Hematopoietic multipotent progenitor cell treated with erythropoietin and hydrocortisone succinate and interleukin-3 and kit ligand, for 4 days (in vitro differentiated cells): ENCODE data around the gene TTI1.
A peak's percentile ranks its signal among the peaks of the same experiment; 100 is the strongest.
"Not testable (repeated sequence)": the region's sequence is repeated elsewhere in the genome, so short reads cannot be mapped to it uniquely, and the experiment has no call there.

Source experiments
- DNase-seq: peaks from one replicate; pipeline ENCODE4 v3.0.0-alpha.2; 2015

TTI1 gene

GRCh38 chr20:37986873-37987601, 46.2 kb downstream of the TTI1 start:
- DNase-seq, result no peak

DNA sequence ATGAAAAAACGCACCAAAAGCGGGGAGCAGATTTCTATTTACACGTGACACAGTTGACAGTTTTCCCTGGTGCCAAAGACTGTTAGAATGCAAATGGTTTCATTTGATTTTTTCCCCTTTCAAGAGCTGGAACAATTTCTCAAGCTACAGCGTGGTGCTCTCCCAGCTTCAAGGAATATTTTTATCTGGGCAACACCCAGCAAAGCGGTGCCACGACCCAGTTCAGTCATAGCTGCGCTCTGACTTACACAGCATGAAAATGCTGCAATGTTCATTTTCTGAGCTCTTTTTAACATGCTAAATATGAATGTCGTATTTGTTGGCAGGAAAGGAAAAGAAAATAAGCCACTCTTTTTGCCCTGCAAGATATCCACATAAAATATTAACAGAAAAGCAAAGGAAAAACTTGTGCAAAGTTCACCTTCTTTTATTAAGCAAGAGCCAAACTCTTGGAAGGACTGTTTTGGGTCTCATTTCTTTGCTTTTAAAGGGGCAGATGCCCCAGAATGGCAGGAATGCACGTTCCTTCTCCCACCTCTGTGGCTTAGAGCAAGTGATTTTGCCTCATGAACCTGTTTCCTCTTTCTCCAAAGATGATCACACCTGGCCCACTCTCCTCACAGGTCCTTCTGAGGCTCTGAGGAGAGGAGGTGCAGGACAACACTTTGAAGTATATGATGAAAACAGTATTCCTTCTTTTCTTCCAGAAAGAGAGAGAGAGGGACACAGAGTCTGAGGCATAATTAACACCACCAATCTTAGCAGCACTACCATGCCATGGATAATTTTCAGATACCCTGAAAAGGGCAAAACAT, 47.0 kb downstream of the TTI1 start:
- no peak for DNase-seq

DNA sequence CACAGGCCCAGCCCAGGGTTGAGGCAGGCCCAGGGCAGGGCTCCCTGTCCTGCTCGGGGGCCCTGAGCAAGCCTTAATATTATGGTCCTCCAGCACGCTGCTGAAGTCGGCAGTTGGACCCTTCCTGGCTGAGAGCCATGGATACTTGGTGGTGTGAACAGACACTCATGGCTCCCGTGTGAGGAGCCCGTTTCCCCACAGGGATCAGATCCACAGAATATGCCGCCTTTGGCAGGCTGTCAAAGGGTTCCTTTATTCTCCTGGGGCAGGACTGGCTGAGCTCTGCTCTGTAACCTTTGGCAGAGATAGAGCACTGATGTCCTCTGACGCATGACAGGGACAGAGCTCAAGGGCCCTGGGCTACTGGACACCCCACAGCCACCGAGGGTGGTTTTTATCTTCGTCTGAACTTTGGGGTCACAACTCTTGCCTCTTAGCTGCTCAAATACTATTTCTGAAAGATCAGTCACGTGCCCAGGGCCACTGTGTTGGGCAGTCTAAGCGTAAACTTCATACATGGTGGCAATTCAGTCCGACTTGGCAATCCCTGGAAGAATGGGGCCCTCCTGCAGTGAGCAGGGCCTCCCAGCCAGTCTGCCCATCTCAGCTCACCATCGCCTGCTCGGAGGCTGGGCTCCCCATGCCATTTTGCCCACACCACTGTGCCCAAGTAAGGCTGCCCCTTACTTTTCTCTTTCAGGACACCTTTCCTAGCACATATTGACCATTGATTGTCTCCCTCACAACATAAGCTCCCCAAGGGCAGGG, 49.1 kb downstream of the TTI1 start:
- no peak for DNase-seq

DNA sequence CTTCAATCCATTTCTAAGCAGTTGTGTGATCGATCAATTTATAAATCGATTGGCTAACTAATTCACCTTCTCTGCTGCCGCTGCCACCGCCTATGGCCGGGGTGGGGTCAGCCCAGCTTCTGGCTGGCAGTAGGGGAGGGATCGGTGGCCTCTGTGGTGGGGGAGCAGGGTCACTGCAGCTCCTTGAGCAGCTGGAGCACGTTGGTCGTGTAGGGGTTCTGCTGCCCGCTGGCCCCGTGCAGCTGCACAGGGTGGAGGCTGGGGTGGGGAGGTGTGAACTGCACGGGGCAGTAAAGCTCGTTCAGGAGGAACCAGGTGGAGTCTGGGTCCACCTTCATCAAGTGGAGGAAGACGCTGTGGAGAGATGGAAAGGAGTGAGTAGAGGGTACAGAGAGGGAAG, 50.0 kb downstream of the TTI1 start:
- no peak for DNase-seq

DNA sequence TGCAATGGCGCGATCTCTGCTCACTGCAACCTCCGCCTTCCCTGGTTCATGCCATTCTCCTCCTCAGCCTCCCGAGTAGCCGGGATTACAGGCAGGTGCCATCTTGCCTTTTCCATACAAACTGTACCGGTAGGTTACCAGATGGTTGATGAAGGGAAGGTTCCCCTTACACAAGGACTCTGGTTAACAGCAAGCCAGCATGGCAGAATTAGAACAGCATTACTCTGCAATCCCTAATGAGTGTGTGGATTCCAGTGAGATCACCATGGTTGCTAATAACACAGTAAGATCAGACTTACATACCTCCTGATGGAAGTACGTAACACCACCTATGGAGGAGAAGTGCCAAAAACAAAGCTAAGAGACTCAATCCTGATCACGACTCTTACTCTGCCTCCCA, 51.7 kb downstream of the TTI1 start:
- no peak for DNase-seq

GRCh38 chr20:37980876-37981275, 52.4 kb downstream of the TTI1 start:
- no peak for DNase-seq

DNA sequence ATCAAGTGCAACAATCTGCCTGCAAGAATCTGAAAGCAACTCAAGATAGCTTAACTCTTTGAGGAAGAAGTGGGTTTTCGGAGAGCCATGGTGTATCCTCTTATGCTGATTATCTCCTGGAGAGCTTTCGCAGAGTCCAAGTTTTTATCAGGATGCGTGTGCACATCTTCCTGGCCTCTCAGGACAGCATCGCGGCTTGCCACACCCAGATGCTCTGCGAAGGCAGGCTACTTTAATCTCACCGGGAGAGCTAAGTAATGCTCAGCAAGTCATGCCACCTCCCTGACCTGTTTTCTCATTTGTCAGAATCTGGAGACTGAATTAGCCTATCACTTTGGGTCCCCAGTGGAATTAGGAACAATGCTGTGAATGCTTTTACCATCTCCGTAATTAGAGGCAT, 52.9 kb downstream of the TTI1 start:
- DNase-seq, result peak; percentile 31

GRCh38 chr20:37979021-37979985, 54.0 kb downstream of the TTI1 start:
- no peak for DNase-seq

DNA sequence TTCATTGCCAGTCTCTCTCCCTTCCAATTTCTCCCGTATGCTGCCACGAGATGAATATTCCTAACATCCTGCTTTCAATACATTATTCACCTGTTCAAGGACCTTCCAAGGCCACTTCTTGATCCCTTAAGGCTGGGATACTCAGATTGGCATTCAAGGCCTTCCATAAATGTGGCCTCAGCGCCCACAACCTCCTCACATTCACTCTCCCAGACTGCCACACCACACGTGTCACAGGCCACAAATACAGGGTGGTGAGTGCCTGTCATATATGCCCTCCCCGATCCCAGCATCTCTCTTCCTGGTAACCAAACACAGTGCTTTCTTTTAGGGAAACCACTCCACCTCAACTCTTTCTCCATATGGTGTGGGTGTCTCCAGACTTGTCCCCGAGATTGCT, 55.5 kb downstream of the TTI1 start:
- no peak for DNase-seq

GRCh38 chr20:37977338-37977737, 55.9 kb downstream of the TTI1 start:
- DNase-seq, result no peak

GRCh38 chr20:37976887-37977286, 56.4 kb downstream of the TTI1 start:
- no peak for DNase-seq

GRCh38 chr20:37973059-37973910, 60.0 kb downstream of the TTI1 start:
- DNase-seq, result peak; percentile 81

DNA sequence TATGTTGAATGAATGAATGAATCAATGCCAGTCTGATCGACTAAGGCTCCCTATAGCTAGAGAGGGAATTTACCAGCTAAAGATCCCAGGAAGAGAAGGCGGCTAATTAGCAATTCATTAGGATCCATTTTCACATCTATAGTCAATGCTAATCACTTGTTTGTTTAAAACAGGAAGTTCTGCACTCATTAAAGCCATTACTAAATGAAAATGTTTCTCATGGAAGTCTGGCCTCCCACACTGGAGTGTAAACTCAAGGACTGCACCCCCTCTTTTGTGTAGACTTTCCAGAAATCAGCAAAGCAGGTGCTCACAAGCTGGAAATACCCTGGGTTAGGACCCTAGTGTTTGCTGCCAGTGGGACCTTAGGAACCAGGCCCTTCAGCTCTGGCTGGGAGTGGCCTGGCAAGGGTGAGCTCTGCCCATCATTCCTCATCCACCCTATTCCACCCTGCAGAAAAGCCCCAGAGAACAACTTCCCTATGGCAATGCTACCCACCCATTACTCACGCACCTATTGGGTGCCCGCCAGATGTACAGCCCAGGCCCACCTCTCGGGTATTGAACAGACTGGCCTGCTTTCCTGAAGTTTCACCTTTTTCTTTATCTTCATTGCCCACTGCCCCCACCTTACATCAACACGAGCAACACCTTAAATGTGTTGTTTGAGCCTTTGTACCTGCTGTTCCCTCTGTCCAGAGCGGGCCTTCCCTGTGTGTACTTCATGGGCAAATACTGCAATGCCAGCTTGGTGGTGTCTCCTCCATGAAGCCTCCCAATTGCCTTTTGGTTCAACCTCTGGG, 60.8 kb downstream of the TTI1 start:
- DNase-seq, result no peak

DNA sequence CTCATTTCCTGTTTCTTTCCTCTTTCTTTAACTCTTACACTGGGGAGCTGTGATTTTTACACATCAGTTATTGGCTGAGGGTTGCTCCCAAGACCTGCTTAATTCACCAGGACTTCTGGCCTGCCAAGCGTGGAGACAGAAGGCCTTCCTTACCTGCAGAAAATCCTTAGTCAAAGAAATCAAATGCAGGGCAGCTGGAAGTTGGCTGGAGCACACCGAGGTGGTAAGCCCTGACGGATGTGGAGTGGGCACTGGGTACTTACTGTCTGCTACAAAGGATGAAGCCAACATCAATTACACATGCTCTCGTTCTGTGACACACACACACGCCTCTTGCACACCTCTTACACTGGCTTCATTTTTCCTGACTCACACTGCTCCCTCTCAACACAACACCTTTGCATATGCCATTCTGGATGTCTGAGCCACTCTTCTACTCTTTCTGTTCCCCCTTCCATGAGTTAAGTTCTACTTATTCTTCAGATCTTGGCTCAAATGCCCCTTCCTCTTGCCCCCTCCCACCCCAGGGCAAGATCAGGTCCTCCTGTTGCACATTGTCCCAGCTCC, 61.6 kb downstream of the TTI1 start:
- no peak for DNase-seq

- no peak for DNase-seq
Measured at GRCh38 chr20:37970856-37971245, 62.4 kb downstream of the TTI1 start.

DNA sequence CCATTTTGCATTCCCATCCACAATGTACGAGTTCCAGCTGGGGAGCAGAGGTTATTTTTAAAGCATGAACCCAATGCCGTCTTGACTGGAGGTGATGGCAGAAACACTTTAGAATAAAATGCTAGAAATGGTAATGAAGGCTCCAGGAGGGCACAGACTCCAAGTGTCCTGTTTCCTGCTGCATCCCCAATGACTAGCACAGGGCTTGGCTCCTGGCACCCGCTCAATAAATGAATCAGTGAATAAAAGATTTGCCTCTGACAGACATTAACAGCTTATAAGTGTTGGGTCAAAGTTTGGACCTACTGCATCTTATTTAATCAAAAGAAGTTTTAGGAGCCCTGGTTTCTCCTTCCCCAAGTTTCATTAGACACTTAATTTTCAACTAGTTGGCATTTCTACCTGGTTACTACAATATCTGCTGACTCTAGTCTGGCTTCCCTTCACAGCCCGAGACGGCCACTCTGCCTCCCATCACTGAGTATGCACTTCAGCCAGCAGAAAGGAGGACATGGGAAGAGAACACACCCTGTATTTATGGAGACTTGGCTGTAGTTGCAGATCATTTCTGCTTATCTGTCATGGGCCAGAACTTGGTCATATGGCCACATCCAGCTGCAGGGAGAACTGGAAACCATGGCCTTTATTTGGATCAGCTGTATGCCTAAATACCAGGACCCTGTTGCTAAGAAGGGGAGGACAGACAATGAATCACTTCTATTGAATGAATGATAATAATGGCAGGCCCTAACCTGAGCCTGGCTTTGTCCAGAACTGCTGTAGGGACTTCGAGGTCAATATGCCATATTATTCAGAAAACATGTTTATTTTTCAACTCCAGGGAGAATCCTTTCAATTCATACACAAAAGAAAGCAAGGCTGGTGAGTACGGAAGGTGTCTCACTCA, 63.1 kb downstream of the TTI1 start:
- DNase-seq, result no peak

- no peak for DNase-seq
Measured at GRCh38 chr20:37968841-37969401, 64.3 kb downstream of the TTI1 start.

GRCh38 chr20:37963483-37963882, 69.8 kb downstream of the TTI1 start:
- DNase-seq, result not testable (repeated sequence)

DNA sequence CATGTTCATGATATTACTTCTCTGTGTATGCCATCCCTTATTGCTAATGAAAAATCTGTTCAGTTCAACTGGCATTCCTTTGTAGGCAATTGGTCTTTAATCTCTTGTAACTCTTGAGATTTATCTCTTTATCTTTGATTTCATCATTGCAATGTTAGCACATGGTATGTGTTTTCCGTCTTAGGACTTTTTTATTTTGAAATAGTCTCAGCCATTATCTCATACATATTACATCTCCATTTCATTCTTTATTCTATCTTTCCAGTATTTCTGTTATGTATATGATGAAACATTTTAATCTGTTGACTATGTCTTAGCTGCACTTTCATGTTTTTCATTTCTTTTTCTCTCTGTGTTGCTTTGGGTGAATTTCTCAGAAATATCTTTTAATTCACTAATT, 72.2 kb downstream of the TTI1 start:
- DNase-seq, result peak; percentile 22
